Ovary (tissue), 9 donors: Measurements from ENCODE around the gene SVOP. TPM values are rescaled to one million over a fixed set of nuclear protein-coding genes. Genes with fewer than 3 reads are reported as not detected.

Experiments
- DNase-seq, 5 donors: peaks; one replicate each; pipeline ENCODE4 v3.0.0-alpha.2; 2019 to 2020
- H3K27ac ChIP-seq, 2 donors: fragments of 200-600 bp; one replicate each; pipeline versions ENCODE4 v1.5.1 to v1.8.0; 2019 to 2022
- H3K27me3 ChIP-seq: fragments of 200-600 bp; one replicate; pipeline ENCODE4 v1.8.0; 2022
- H3K36me3 ChIP-seq: fragments of 200-600 bp; sonication (generic); one replicate; pipeline ENCODE4 v1.5.1; 2019
- H3K4me1 ChIP-seq: one replicate; pipeline ENCODE4 v1.8.1; 2013; ENCODE audit warnings: mild to moderate bottlenecking, moderate library complexity; ENCODE audit not compliant: insufficient read depth
- H3K4me3 ChIP-seq: fragments of 200-600 bp; sonication (generic); one replicate; pipeline ENCODE4 v1.5.1; 2017
- H3K9me3 ChIP-seq, 2 donors: fragments of 200-600 bp in 1 of 2; sonication (generic) in 1 of 2; one replicate each; pipeline versions ENCODE4 v1.5.1 to v1.8.1; 2013 to 2019; ENCODE audit warnings: mild to moderate bottlenecking in 1 of 2, moderate library complexity in 1 of 2
- CTCF ChIP-seq, 3 donors: fragments of 450-650 bp in 2 of 3; fragments of 200-600 bp in 1 of 3; IDR thresholded peaks; one replicate each; pipeline versions ENCODE4 v1.5.1 to v1.8.0; 2016 to 2022; ENCODE audit warnings: antibody characterized with exemption in 3 of 3, mild to moderate bottlenecking in 1 of 3
- EP300 ChIP-seq: sonication (generic); formaldehyde crosslinking; IDR thresholded peaks from one replicate; pipeline ENCODE4 v1.6.1; 2017; ENCODE audit warnings: antibody characterized with exemption
- POLR2A ChIP-seq: fragments of 450-650 bp; IDR thresholded peaks from one replicate; pipeline ENCODE4 v1.6.1; 2017; ENCODE audit warnings: antibody characterized with exemption, mild to moderate bottlenecking, moderate library complexity
- WGBS, 3 donors: extraction: QIAGEN DNeasy Blood & Tissue Kit in 1 of 3; methylation state at CpG; one replicate each; pipeline versions ENCODE4 v1.1.5 to v1.1.7; 2013 to 2017; 5-methylcytosine and 5-hydroxymethylcytosine counted together
- intact Hi-C, 4 donors: fragments of 100-400 bp; cut with DNase I; formaldehyde crosslinking; loops; one replicate each; pipeline versions ENCODE4 v1.11.0 to v1.15.1; 2022 to 2023
- polyA plus RNA-seq, 2 donors: library from polyadenylated mRNA; stranded (reverse); fragments of 200-250 nt in 1 of 2; fragments of 350-450 nt in 1 of 2; fragmentation: Illumina TruSeq in 1 of 2; extraction: RNeasy Lipid Tissue Mini Kit (QIAGEN cat#74804) in 1 of 2; gene quantifications; one replicate each; pipeline ENCODE4 v1.2.3, GENCODE V29; 2013 to 2014
- total RNA-seq, 7 donors: library from RNA; depleted of rRNA in 2 of 7; stranded (reverse); fragments of >200 nt in 2 of 7; fragmentation: NEBNext Ultra II Directional in 3 of 7; extraction: Animal tissue kit (Norgen Biotek cat#: 25700) in 3 of 7; gene quantifications; one replicate each; pipeline versions ENCODE4 v1.1.0 to v1.2.4, GENCODE V29; 2016 to 2023
- donor health status: DM: no; HTN: no; CAD: no; lungs with moderate emphysema.
- donor health status: DM: no; HTN: no; CAD: no.
- donor health status: Bipolar disorder and iron deficiency.
- donor health status: DM: yes; HTN: yes; CAD: no.
- donor health status: DM: no; HTN: no; CAD: no.
- donor health status: DM: yes; HTN: yes; CAD: no.

The SVOP gene
- total and polyA plus RNA-seq, 9 donors: not detected

- intact Hi-C loops: no loop called here
- H3K9me3 ChIP-seq: no peaks in the 10 kb centered on the region
- no peaks in the 10 kb centered on the region for H3K4me1 ChIP-seq
Observed at GRCh38 chr12:108935159-108935763, 85.6 kb downstream of the SVOP start.

GRCh38 chr12:108933949-108934348, 86.9 kb downstream of the SVOP start:
- 6 to 22% (median 11%) methylated on average over 6 of the region's 6 CpGs for WGBS, 3 donors
- H3K27me3 ChIP-seq: no peaks in the 10 kb centered on the region
- H3K9me3 ChIP-seq: no peaks in the 10 kb centered on the region
- no peak for TF ChIP-seq EP300
- TF ChIP-seq POLR2A: no peak
- TF ChIP-seq CTCF (IDR thresholded peaks at IDR 0.05): no peak
- DNase-seq: no peak
- H3K36me3 ChIP-seq: no peaks in the 10 kb centered on the region
- H3K4me1 ChIP-seq: no peaks in the 10 kb centered on the region
- H3K4me3 ChIP-seq: no peak overlapping the region
- intact Hi-C loops: no loop called here
- H3K27ac ChIP-seq: no peak overlapping the region

More at GRCh38 chr12:108935159-108935763, 85.6 kb downstream of the SVOP start:
- Histone ChIP-seq H3K4me3 (no peak overlapping the region), H3K27me3 (no peaks in the 10 kb centered on the region), H3K27ac (no peak overlapping the region), H3K36me3 (no peaks in the 10 kb centered on the region)
- 84 to 88% (median 86%) methylated on average over 7 of the region's 7 CpGs for WGBS, 3 donors
- TF ChIP-seq POLR2A (no peak), CTCF (IDR thresholded peaks at IDR 0.05) (no peak), EP300 (no peak)
- no peak for DNase-seq

GRCh38 chr12:108930756-108931155, 90.1 kb downstream of the SVOP start:
- Histone ChIP-seq H3K4me1 (no peaks in the 10 kb centered on the region), H3K27me3 (no peaks in the 10 kb centered on the region), H3K4me3 (no peak overlapping the region), H3K9me3 (no peaks in the 10 kb centered on the region), H3K36me3 (no peaks in the 10 kb centered on the region), H3K27ac (no peak overlapping the region)
- 83 to 91% (median 87%) methylated on average over 3 of the region's 3 CpGs for WGBS, 3 donors
- intact Hi-C loops: no loop called here
- no peak for TF ChIP-seq EP300
- TF ChIP-seq POLR2A: no peak
- TF ChIP-seq CTCF (IDR thresholded peaks at IDR 0.05): no peak
- no peak for DNase-seq

- TF ChIP-seq EP300: no peak
- no peak for TF ChIP-seq CTCF (IDR thresholded peaks at IDR 0.05)
- no peak for TF ChIP-seq POLR2A
- H3K36me3 ChIP-seq: no peaks in the 10 kb centered on the region
- intact Hi-C loops: no loop called here
- no peaks in the 10 kb centered on the region for H3K27me3 ChIP-seq
- H3K4me3 ChIP-seq: no peak overlapping the region
- no peak for DNase-seq
- WGBS, 3 donors: 52 to 65% (median 62%) methylated on average over 5 of the region's 5 CpGs
- no peak overlapping the region for H3K27ac ChIP-seq
- no peaks in the 10 kb centered on the region for H3K9me3 ChIP-seq
- no peaks in the 10 kb centered on the region for H3K4me1 ChIP-seq
Observed at GRCh38 chr12:108930155-108930554, 90.7 kb downstream of the SVOP start.
